ENCODE measurements around the gene UXT.

Gene UXT, protein sequence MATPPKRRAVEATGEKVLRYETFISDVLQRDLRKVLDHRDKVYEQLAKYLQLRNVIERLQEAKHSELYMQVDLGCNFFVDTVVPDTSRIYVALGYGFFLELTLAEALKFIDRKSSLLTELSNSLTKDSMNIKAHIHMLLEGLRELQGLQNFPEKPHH

DNA sequence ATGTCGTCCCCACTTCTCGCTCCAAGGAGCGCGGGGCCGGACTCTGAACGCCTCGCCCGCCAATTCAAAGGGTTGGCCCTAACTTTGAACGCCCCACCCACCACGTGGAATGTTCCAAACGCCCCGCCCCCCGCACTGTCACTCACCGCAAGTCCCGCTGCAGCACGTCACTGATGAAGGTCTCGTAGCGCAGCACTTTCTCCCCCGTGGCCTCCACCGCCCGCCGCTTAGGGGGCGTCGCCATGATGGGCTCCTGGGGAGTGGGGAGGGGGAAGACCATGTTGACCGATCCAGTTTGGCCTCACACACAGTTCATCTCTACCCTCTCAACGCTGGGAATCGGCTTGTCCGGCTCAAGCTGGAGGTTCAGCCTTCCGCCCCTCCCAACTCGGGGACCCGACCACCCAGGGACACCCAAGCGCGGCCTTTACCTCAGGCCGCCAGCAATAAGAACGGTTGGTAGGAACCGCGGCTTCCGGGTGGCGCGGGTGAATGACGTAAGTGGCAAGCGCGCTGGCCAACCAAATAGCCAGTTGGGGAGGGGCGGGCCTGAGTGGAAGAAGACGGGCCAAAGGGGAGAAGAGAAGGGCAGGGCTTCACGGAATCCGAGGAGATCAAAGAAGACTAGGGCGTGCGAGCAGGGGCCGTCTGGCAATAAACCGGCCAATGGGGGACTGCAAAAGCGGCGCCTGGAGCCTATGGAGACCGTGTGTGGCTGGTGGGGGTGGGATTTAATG, at the start of gene UXT:
TSS of gene UXT (minus strand) at position 497 of the 737 bp plus-strand sequence. CDS start at position 244, 253 bp downstream.
- peak within 1 kb of the TSS; percentile 80 for H3K4me3 ChIP-seq (ENCODE audit: insufficient read length, low read depth)
- peaks cover 30% of the 10 kb centered on the region for H3K36me3 ChIP-seq (ENCODE audit: insufficient read depth, insufficient read length, low read length)
- H3K9me3 ChIP-seq (ENCODE audit: insufficient read depth, low read length) = peaks cover 10% of the 10 kb centered on the region
- peak; percentile 92 for DNase-seq (ENCODE audit: low read depth, low spot score)
- TF ChIP-seq SUZ12 (IDR thresholded peaks at IDR 0.05; ENCODE audit: extremely low read depth, insufficient read depth, insufficient read length) = no peak
- peak; percentile 40 for TF ChIP-seq YY1 (IDR thresholded peaks at IDR 0.05; ENCODE audit: insufficient read depth, insufficient read length)
- TF ChIP-seq ZNF274 (IDR thresholded peaks at IDR 0.05; ENCODE audit: low read depth, low read length) = no peak
- H3K27me3 ChIP-seq (ENCODE audit: insufficient read depth, insufficient read length) = no peaks in the 10 kb centered on the region
- H3K9ac ChIP-seq (ENCODE audit: insufficient read length, low read depth) = peak within 1 kb of the TSS; percentile 83
- peaks cover 2% of the 10 kb centered on the region for H3K4me1 ChIP-seq (ENCODE audit: insufficient read depth, insufficient read length)

DNA sequence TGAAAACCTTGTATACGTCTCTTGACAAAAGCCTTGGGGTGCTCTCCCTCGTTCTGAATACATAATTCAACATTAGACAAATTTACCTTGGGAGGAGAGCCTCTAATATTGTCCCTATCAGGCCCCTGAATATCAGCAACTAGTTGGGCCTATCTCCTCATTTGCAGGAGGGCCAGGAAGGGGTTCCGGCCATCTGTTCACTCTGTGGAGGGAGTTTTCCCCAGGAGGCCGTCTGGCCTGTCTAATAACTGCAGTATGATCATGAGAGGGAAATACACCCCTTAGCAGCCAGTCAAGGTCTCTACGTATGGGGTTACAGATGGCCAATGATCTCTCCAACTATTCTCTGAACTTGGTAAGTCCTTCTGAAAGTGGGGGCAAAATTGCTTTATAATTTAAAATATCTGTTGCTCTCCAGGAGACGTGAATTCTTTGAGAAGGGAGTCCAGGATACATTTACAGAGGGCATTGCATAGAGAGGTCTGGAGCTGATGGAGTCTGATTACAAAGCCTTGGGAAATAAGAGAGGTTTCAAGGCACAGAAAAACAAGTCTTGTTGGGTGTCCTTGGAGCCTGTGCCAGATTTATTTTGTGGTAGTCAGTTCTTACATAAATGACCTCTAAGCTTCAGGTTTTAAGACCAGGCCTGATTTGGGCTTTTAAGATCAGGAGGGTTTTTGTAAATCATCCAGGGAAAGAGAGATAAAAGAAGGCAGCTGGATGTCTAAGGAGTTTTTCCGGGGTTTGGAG, 48.2 kb upstream of the UXT start:
- Histone ChIP-seq H3K9me3 (ENCODE audit: insufficient read depth, low read length) (no peaks in the 10 kb centered on the region), H3K4me3 (ENCODE audit: insufficient read length, low read depth) (no peak overlapping the region), H3K4me1 (ENCODE audit: insufficient read depth, insufficient read length) (no peaks in the 10 kb centered on the region), H3K27me3 (ENCODE audit: insufficient read depth, insufficient read length) (no peaks in the 10 kb centered on the region), H3K36me3 (ENCODE audit: insufficient read depth, insufficient read length, low read length) (no peaks in the 10 kb centered on the region), H3K9ac (ENCODE audit: insufficient read length, low read depth) (no peak overlapping the region)
- TF ChIP-seq ZNF274 (IDR thresholded peaks at IDR 0.05; ENCODE audit: low read depth, low read length) (no peak), YY1 (IDR thresholded peaks at IDR 0.05; ENCODE audit: insufficient read depth, insufficient read length) (no peak), SUZ12 (IDR thresholded peaks at IDR 0.05; ENCODE audit: extremely low read depth, insufficient read depth, insufficient read length) (no peak)
- no peak for DNase-seq (ENCODE audit: low read depth, low spot score)

DNA sequence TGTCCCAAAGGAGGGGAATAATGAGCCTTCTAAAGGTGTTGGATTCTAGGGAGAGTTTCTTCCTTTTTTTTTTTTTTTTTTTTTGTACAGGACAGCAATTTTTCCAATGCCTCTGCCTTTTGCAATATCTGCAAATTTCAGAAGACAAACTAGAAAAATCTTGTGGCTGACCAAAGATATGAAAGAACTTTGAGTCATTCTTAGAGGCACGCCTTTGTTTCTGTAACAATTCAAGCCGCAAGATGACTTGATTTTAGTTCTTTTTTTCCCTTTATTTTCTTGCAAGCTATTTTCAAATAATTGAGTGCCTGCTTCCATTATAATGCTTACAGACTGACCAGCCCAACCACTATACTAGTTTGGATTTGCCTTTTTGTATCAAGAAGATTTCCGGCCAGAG, 47.6 kb upstream of the UXT start:
- Histone ChIP-seq H3K27me3 (ENCODE audit: insufficient read depth, insufficient read length) (no peaks in the 10 kb centered on the region), H3K4me1 (ENCODE audit: insufficient read depth, insufficient read length) (no peaks in the 10 kb centered on the region)
- no peak for DNase-seq (ENCODE audit: low read depth, low spot score)

DNA sequence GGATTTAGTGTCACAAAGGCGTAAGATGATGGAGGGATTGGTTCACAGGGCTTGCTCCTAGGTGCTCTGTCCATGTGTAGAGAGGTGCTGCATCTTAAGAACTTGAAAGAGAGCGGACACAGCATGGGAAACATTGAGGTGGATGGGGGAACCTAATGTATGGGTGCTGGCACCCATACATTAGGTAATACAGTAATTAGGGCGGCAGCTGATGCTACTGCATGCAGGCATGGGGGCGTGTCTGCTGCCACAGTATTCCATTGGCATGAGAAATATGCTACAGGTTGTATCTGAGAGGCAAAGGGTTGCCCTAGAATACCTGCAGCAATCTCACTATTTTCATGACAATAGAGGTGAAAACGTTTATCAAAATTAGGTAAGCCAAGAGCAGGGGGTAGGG, 45.8 kb upstream of the UXT start:
- Histone ChIP-seq H3K27me3 (ENCODE audit: insufficient read depth, insufficient read length) (no peaks in the 10 kb centered on the region), H3K4me1 (ENCODE audit: insufficient read depth, insufficient read length) (no peaks in the 10 kb centered on the region), H3K36me3 (ENCODE audit: insufficient read depth, insufficient read length, low read length) (no peaks in the 10 kb centered on the region), H3K9ac (ENCODE audit: insufficient read length, low read depth) (no peak overlapping the region), H3K4me3 (ENCODE audit: insufficient read length, low read depth) (no peak overlapping the region), H3K9me3 (ENCODE audit: insufficient read depth, low read length) (no peaks in the 10 kb centered on the region)
- TF ChIP-seq ZNF274 (IDR thresholded peaks at IDR 0.05; ENCODE audit: low read depth, low read length) = no peak
- no peak for TF ChIP-seq SUZ12 (IDR thresholded peaks at IDR 0.05; ENCODE audit: extremely low read depth, insufficient read depth, insufficient read length)
- no peak for TF ChIP-seq YY1 (IDR thresholded peaks at IDR 0.05; ENCODE audit: insufficient read depth, insufficient read length)
- no peak for DNase-seq (ENCODE audit: low read depth, low spot score)

More for the DNA sequence above, 47.6 kb upstream of the UXT start:
- Histone ChIP-seq H3K36me3 (ENCODE audit: insufficient read depth, insufficient read length, low read length) (no peaks in the 10 kb centered on the region), H3K9me3 (ENCODE audit: insufficient read depth, low read length) (no peaks in the 10 kb centered on the region), H3K4me3 (ENCODE audit: insufficient read length, low read depth) (no peak overlapping the region), H3K9ac (ENCODE audit: insufficient read length, low read depth) (no peak overlapping the region)
- TF ChIP-seq YY1 (IDR thresholded peaks at IDR 0.05; ENCODE audit: insufficient read depth, insufficient read length) = no peak
- no peak for TF ChIP-seq ZNF274 (IDR thresholded peaks at IDR 0.05; ENCODE audit: low read depth, low read length)
- no peak for TF ChIP-seq SUZ12 (IDR thresholded peaks at IDR 0.05; ENCODE audit: extremely low read depth, insufficient read depth, insufficient read length)

DNA sequence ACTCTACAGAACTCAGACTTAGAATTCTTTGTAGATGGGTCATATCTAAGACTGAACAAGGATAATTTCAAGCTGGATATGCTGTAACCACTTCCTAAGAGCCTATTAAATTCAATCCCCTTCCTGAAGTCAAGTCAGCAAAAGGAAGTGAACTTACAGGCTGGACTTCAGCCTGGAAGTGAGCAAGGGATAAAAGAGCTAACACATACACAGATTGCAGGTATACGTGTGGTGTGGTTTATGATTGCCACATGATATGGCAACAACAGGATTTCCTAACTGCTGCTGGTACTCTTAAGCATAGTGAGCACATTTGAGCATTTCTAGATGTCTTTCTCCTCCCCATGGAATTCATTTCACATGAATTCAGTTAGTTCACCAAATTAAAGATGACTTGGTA, 38.2 kb upstream of the UXT start:
- no peak overlapping the region for H3K9ac ChIP-seq (ENCODE audit: insufficient read length, low read depth)
- H3K36me3 ChIP-seq (ENCODE audit: insufficient read depth, insufficient read length, low read length) = no peaks in the 10 kb centered on the region
- no peaks in the 10 kb centered on the region for H3K27me3 ChIP-seq (ENCODE audit: insufficient read depth, insufficient read length)
- TF ChIP-seq SUZ12 (IDR thresholded peaks at IDR 0.05; ENCODE audit: extremely low read depth, insufficient read depth, insufficient read length) = no peak
- H3K9me3 ChIP-seq (ENCODE audit: insufficient read depth, low read length) = peaks cover 11% of the 10 kb centered on the region; the same call in 1 of the 2 replicates
- no peak for DNase-seq (ENCODE audit: low read depth, low spot score)
- H3K4me3 ChIP-seq (ENCODE audit: insufficient read length, low read depth) = no peak overlapping the region
- H3K4me1 ChIP-seq (ENCODE audit: insufficient read depth, insufficient read length) = no peaks in the 10 kb centered on the region

DNA sequence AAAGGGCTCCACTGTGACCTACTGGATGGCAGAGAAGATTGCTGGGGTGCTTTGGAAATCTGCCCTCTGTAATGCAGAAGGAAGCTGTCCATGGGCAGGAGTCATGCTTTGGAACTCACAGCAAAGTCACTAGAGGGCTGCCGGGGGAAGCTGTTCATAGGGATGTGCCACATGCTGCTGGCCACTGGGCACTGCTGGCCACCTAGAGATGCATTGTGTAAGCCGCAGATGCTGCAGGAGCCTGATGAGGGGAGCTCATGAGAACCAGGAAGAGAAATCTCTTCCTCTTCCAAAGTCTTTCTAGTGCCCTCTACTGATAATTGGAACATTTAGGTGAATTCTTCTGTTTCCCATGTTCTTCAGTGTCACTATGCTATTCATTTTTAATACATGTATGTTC, 31.2 kb upstream of the UXT start:
- Histone ChIP-seq H3K4me1 (ENCODE audit: insufficient read depth, insufficient read length) (no peaks in the 10 kb centered on the region), H3K4me3 (ENCODE audit: insufficient read length, low read depth) (no peak overlapping the region), H3K36me3 (ENCODE audit: insufficient read depth, insufficient read length, low read length) (no peaks in the 10 kb centered on the region), H3K9ac (ENCODE audit: insufficient read length, low read depth) (no peak overlapping the region), H3K9me3 (ENCODE audit: insufficient read depth, low read length) (no peaks in the 10 kb centered on the region), H3K27me3 (ENCODE audit: insufficient read depth, insufficient read length) (no peaks in the 10 kb centered on the region)
- DNase-seq (ENCODE audit: low read depth, low spot score) = no peak
- no peak for TF ChIP-seq ZNF274 (IDR thresholded peaks at IDR 0.05; ENCODE audit: low read depth, low read length)
- TF ChIP-seq YY1 (IDR thresholded peaks at IDR 0.05; ENCODE audit: insufficient read depth, insufficient read length) = no peak
- no peak for TF ChIP-seq SUZ12 (IDR thresholded peaks at IDR 0.05; ENCODE audit: extremely low read depth, insufficient read depth, insufficient read length)

DNA sequence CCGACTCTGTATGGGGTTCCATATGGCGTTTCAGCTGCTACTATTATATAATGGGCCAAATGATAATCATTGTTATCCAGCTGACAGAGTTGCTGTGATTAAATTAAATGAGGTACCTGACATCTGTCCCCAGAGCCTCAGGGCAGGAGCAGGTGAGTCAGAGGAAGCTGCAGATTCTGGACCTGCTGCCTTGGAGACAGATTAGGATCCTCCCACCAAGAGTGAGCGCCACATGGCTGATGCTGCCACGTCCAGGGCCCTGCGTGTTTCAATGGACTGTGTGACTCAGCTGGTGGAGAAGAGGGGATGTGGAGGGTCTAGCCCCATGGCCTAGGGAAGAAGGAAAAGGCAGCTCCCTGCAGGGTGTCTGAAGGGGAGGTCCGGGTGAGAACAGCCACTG, 28.3 kb upstream of the UXT start:
- no peak overlapping the region for H3K9ac ChIP-seq (ENCODE audit: insufficient read length, low read depth)
- H3K27me3 ChIP-seq (ENCODE audit: insufficient read depth, insufficient read length) = no peaks in the 10 kb centered on the region
- H3K36me3 ChIP-seq (ENCODE audit: insufficient read depth, insufficient read length, low read length) = no peaks in the 10 kb centered on the region
- H3K9me3 ChIP-seq (ENCODE audit: insufficient read depth, low read length) = no peaks in the 10 kb centered on the region
- no peak for DNase-seq (ENCODE audit: low read depth, low spot score)
- no peak overlapping the region for H3K4me3 ChIP-seq (ENCODE audit: insufficient read length, low read depth)
- TF ChIP-seq ZNF274 (IDR thresholded peaks at IDR 0.05; ENCODE audit: low read depth, low read length) (no peak), SUZ12 (IDR thresholded peaks at IDR 0.05; ENCODE audit: extremely low read depth, insufficient read depth, insufficient read length) (no peak), YY1 (IDR thresholded peaks at IDR 0.05; ENCODE audit: insufficient read depth, insufficient read length) (no peak)
- H3K4me1 ChIP-seq (ENCODE audit: insufficient read depth, insufficient read length) = no peaks in the 10 kb centered on the region

Data from NT2/D1 (cell line).